Keratinocyte (primary cell): Measurements from ENCODE around the gene CTR9. TPM values are rescaled to one million over a fixed set of nuclear protein-coding genes. Genes with fewer than 3 reads are reported as not detected.
A peak's percentile ranks its signal among the peaks of the same experiment; 100 is the strongest.

Experiments used
- DNase-seq: peaks from one replicate; pipeline ENCODE4 v3.0.0-alpha.2; 2011; ENCODE audit warnings: low read depth, missing footprints, low spot score
- FAIRE-seq: peaks from 2 replicates; lab custom pipeline; 2011; peaks lifted over from hg19 to GRCh38; lab: Jason Lieb, UNC
- H2AFZ ChIP-seq: 2 replicates; pipeline ENCODE4 v1.6.0; 2012; ENCODE audit warnings: low read length, control low read depth, inconsistent platforms; ENCODE audit not compliant: control insufficient read depth
- H3K27ac ChIP-seq: 2 replicates; pipeline ENCODE4 v1.5.1; 2011; ENCODE audit warnings: low read length; ENCODE audit not compliant: control insufficient read depth, insufficient read depth
- H3K27me3 ChIP-seq: 3 replicates; pipeline ENCODE4 v1.6.0; 2011; ENCODE audit warnings: low read length; ENCODE audit not compliant: control insufficient read depth, insufficient read depth; ENCODE audit errors: extremely low read depth
- H3K36me3 ChIP-seq, 2 experiments: 2 replicates in 1 of 2; 3 replicates in 1 of 2; pipeline ENCODE4 v1.5.1; 2011; ENCODE audit warnings: low read length in 2 of 2, mild to moderate bottlenecking in 1 of 2; ENCODE audit not compliant: control insufficient read depth in 2 of 2, insufficient read depth in 2 of 2; ENCODE audit errors: extremely low read depth in 1 of 2
- H3K4me1 ChIP-seq: 3 replicates; pipeline ENCODE4 v1.5.1; 2011; ENCODE audit warnings: low read length; ENCODE audit not compliant: control insufficient read depth, insufficient read depth; ENCODE audit errors: extremely low read depth
- H3K4me2 ChIP-seq: 3 replicates; pipeline ENCODE4 v1.6.0; 2011; ENCODE audit warnings: low read depth, low read length; ENCODE audit not compliant: control insufficient read depth, insufficient read depth; ENCODE audit errors: extremely low read depth
- H3K4me3 ChIP-seq, 3 experiments: fragments of 200-600 bp in 1 of 3; sonication (generic) in 1 of 3; 2 replicates in 2 of 3; 3 replicates in 1 of 3; pipeline ENCODE4 v1.5.1; 2011 to 2016; ENCODE audit warnings: low read length in 3 of 3, mild to moderate bottlenecking in 3 of 3, control low read depth in 2 of 3, inconsistent platforms in 1 of 3, low read depth in 1 of 3, mixed read lengths in 1 of 3, mixed run types in 1 of 3, moderate library complexity in 1 of 3; ENCODE audit not compliant: control insufficient read depth in 2 of 3, insufficient read depth in 2 of 3; ENCODE audit errors: extremely low read depth in 1 of 3
- H3K79me2 ChIP-seq: 2 replicates; pipeline ENCODE4 v1.6.0; 2012; ENCODE audit warnings: low read length; ENCODE audit not compliant: control insufficient read depth, insufficient read depth
- H3K9ac ChIP-seq: 3 replicates; pipeline ENCODE4 v1.6.0; 2011; ENCODE audit warnings: low read length; ENCODE audit not compliant: control insufficient read depth, insufficient read depth; ENCODE audit errors: extremely low read depth
- H3K9me1 ChIP-seq: 3 replicates; pipeline ENCODE4 v1.6.0; 2011; ENCODE audit warnings: low read length; ENCODE audit not compliant: control insufficient read depth, insufficient read depth; ENCODE audit errors: extremely low read depth
- H3K9me3 ChIP-seq: 2 replicates; pipeline ENCODE4 v1.5.1; 2012; ENCODE audit warnings: low read depth, low read length; ENCODE audit not compliant: control insufficient read depth
- H4K20me1 ChIP-seq: 3 replicates; pipeline ENCODE4 v1.6.0; 2011; ENCODE audit warnings: low read length; ENCODE audit not compliant: control insufficient read depth, insufficient read depth; ENCODE audit errors: extremely low read depth
- EZH2 ChIP-seq: IDR thresholded peaks from one replicate; pipeline ENCODE4 v1.6.1; 2012; ENCODE audit warnings: inconsistent platforms, mild to moderate bottlenecking, low read length, moderate library complexity
- dilution Hi-C: fragments of 300-500 bp; cut with MboI; formaldehyde crosslinking; loops from one replicate; pipeline ENCODE4 v1.7.0; 2020; ENCODE audit warnings: low sequenced_read_pairs; ENCODE audit not compliant: extremely low pct_ligation_motif_present
- polyA plus RNA-seq, 5 experiments: library from polyadenylated mRNA; depleted of rRNA in 3 of 5; stranded (reverse) in 3 of 5; stranded (forward) in 1 of 5; unstranded in 1 of 5; fragments of >200 nt; gene quantifications; 1 replicate in 1 of 5; 2 replicates in 3 of 5; 3 replicates in 1 of 5; pipeline versions ENCODE4 v1.2.1 to v1.2.3, GENCODE V29; 2011 to 2012; ENCODE audit warnings: missing spikeins in 2 of 5, low read depth in 1 of 5, low replicate concordance in 1 of 5
- TF ChIP-seq, protein P1 (sequence below), 3 experiments: IDR thresholded peaks in 1 of 3; conservative IDR thresholded peaks in 1 of 3; optimal IDR thresholded peaks in 1 of 3; 2 replicates in 2 of 3; 3 replicates in 1 of 3; pipeline versions ENCODE3 to v1.5.1; 2011; ENCODE audit warnings: low read length in 3 of 3, mild to moderate bottlenecking in 3 of 3, moderate library complexity in 2 of 3, control low read depth in 1 of 3, inconsistent platforms in 1 of 3; ENCODE audit not compliant: insufficient read depth in 2 of 3; ENCODE audit errors: extremely low read depth in 1 of 3

CTR9 gene
- polyA plus RNA-seq, 1 donor (not counting 4 experiments of a cell fraction or from before 2014, with no cell fraction given), result 21.8 TPM

- Histone ChIP-seq H3K79me2 (peaks cover 44% of the 10 kb centered on the region), H3K9me3 (no peaks in the 10 kb centered on the region), H2AFZ (peak within 1 kb of the TSS; percentile 95), H3K36me3 (peaks cover 12 to 38% of the 10 kb centered on the region in 2 experiments), H4K20me1 (peaks cover 19% of the 10 kb centered on the region), H3K9me1 (peaks cover 2% of the 10 kb centered on the region), H3K4me2 (peak within 1 kb of the TSS; percentile 85), H3K4me1 (peaks cover 25% of the 10 kb centered on the region), H3K4me3 (peak within 1 kb of the TSS; percentile 88 to 98 (median 98)), H3K9ac (peak within 1 kb of the TSS; percentile 99), H3K27me3 (no peaks in the 10 kb centered on the region), H3K27ac (peak within 1 kb of the TSS; percentile 95)
- peak; percentile 86 for DNase-seq
- dilution Hi-C loops, result no loop called here
- TF ChIP-seq EZH2, result no peak
- TF ChIP-seq, protein P1, sequence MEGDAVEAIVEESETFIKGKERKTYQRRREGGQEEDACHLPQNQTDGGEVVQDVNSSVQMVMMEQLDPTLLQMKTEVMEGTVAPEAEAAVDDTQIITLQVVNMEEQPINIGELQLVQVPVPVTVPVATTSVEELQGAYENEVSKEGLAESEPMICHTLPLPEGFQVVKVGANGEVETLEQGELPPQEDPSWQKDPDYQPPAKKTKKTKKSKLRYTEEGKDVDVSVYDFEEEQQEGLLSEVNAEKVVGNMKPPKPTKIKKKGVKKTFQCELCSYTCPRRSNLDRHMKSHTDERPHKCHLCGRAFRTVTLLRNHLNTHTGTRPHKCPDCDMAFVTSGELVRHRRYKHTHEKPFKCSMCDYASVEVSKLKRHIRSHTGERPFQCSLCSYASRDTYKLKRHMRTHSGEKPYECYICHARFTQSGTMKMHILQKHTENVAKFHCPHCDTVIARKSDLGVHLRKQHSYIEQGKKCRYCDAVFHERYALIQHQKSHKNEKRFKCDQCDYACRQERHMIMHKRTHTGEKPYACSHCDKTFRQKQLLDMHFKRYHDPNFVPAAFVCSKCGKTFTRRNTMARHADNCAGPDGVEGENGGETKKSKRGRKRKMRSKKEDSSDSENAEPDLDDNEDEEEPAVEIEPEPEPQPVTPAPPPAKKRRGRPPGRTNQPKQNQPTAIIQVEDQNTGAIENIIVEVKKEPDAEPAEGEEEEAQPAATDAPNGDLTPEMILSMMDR (optimal IDR thresholded peaks at IDR 0.05 in 1 of 3, IDR thresholded peaks at IDR 0.05 in 1 of 3, conservative IDR thresholded peaks at IDR 0.05 in 1 of 3; ENCODE audit: extremely low read depth in 1 of 3, insufficient read depth in 2 of 3, low read length in 3 of 3), result peak in 1 of 3 experiments; percentile 17
- peak; percentile 68 for FAIRE-seq
These were observed 57.7 kb downstream of the CTR9 start, which contains the start of gene EIF4G2 for GRCh38 chr11:10808553-10809372. EIF4G2 (minus strand) TSS chr11:10808926.

DNA sequence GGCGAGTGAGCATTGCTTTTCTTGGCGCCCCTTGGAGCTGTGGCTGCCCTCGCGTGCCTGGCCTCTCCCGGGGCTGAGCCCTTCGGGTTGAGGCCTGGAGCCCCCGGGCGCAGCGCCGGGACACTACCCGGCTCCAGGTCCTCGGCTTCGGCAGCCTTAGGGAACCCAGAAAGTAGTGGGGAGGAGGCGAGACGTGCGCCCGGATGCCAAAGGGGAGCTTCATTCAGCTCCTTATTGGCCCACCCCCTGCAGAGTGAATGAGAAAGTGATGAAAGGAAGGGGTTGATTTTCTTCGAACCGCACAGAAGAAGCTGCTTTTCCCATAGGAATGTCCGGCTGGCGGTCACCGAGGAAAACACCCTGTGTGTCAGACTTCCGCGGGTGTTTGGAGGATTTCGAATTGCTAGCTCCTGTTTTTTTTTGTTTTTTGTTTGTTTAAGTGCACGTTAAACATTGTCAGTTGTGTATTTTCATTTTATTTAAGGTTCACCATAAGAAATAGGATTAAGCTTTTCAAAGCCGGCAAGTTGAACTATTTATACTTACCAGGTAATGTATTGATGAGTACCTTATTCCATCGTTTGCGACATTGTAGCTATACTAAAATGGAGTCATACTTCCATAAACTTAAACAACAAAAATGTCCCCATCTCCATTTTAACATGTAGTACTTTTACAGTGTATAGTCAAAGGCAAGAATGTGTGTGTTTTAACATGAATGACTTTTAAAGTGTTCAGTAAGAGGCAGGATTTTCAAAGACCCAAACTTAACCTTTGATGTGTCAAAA lies 58.5 kb downstream of the CTR9 start:
- DNase-seq, result no peak
- peaks cover 39% of the 10 kb centered on the region for H3K79me2 ChIP-seq

More for the DNA sequence above, 58.5 kb downstream of the CTR9 start:
- peaks cover 8 to 31% of the 10 kb centered on the region in 2 experiments for H3K36me3 ChIP-seq
- TF ChIP-seq, protein P1 (optimal IDR thresholded peaks at IDR 0.05 in 1 of 3, IDR thresholded peaks at IDR 0.05 in 1 of 3, conservative IDR thresholded peaks at IDR 0.05 in 1 of 3; ENCODE audit: extremely low read depth in 1 of 3, insufficient read depth in 2 of 3, low read length in 3 of 3), result no peak
- no peak for TF ChIP-seq EZH2
- H3K4me2 ChIP-seq, result peak overlapping the region; percentile 72
- dilution Hi-C loops, result no loop called here
- FAIRE-seq, result no peak
- peak overlapping the region; percentile 95 for H3K27ac ChIP-seq
- H2AFZ ChIP-seq, result peak overlapping the region; percentile 95
- peak overlapping the region; percentile 99 for H3K9ac ChIP-seq
- peaks cover 2% of the 10 kb centered on the region for H3K9me1 ChIP-seq
- H4K20me1 ChIP-seq, result peaks cover 19% of the 10 kb centered on the region
- peak overlapping the region; percentile 75 to 98 (median 88) for H3K4me3 ChIP-seq
- H3K9me3 ChIP-seq, result no peaks in the 10 kb centered on the region
- H3K27me3 ChIP-seq, result no peaks in the 10 kb centered on the region
- peaks cover 25% of the 10 kb centered on the region for H3K4me1 ChIP-seq
